Epithelial cell of prostate (primary cell): Measurements from ENCODE around the gene AP3D1.

Experiments
- DNase-seq: peaks from one replicate; pipeline ENCODE4 v3.0.0-alpha.2; 2011; ENCODE audit warnings: low read depth, low spot score
- H3K27ac ChIP-seq: fragments of 450-650 bp; 2 replicates; pipeline ENCODE4 v1.5.1; 2017; ENCODE audit warnings: mild to moderate bottlenecking

AP3D1 gene

GRCh38 chr19:2160379-2160778 is 9.0 kb upstream of the AP3D1 start:
- DNase-seq = no peak
- no peak overlapping the region for H3K27ac ChIP-seq

DNA sequence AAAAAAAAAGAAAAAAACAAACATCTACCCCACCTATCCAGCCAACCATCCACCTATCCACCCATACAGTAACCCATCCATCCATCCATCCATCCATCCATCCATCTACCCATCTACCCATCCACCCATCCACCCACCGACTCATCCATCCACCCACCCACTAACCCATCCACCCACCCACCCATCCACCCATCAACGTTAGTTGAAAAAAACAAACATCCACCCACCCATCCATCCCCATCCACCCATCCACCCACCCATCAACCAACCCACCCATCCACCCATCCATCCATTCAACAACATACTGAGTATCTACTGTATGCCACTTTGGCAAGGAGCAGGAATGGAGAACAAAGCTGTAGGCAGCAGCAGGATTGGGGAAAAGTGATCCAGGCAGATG is 6.1 kb upstream of the AP3D1 start:
- no peak for DNase-seq
- H3K27ac ChIP-seq = no peak overlapping the region

DNA sequence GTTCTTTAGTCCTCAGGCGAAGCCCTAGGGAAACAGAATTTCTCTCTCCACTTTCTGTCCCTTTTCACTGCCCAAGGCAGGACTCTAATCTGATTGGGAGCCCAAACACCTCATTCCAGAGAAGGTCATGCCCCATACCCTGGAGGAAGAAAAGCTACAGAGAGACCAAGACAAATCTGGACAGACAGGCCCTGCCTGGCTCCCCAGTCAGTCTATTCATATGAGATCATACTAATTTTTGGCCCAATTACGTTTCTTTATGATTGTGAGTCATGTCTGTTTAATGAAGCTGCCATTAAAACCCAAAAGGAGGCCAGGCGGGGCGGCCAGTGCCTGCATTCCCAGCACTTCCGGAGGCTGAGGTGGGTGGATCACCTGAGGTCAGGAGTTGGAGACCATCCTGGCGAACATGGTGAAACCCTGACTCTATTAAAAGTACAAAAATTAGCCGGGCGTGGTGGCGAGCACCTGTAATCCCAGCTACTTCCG is 3.3 kb upstream of the AP3D1 start:
- H3K27ac ChIP-seq = peak overlapping the region; percentile 84
- DNase-seq = peak; percentile 54

DNA sequence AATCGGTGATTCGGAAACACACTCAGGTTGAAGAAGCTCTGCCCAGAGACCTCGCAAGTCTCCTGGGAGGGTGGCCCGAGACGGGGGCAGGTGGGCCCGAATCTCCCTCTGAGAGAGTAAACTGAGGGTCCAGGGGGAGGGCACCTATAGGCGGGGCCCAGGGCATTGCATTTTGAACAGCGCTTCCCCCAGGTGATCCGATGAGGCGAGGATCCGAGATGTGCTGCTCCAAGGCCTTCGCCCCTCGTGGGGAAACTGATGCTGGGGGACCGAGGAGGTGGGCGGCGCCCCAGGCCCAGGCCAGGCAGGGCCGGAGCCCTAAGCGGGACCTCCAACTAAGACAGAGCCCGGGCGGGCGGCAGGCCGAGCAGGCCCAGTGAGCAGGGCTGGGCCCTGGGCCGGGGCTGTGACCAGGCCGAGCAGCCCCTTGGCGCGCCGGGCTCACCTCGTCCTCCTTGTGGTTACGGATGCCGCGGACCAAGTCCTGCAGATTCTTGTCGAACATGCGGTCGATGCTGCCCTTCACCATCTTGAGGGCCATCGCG is 500 bp downstream of the AP3D1 start:
- DNase-seq = no peak

GRCh38 chr19:2149980-2150793 is 1.2 kb downstream of the AP3D1 start:
- no peak for DNase-seq
- peak overlapping the region; percentile 89 for H3K27ac ChIP-seq

More for the DNA sequence above, 500 bp downstream of the AP3D1 start:
- peak overlapping the region; percentile 89 for H3K27ac ChIP-seq

- H3K27ac ChIP-seq = peak overlapping the region; percentile 89
- no peak for DNase-seq
These were observed 2.8 kb downstream of the AP3D1 start for GRCh38 chr19:2148482-2149135.

GRCh38 chr19:2145831-2146241 is 5.5 kb downstream of the AP3D1 start:
- H3K27ac ChIP-seq = no peak overlapping the region
- no peak for DNase-seq

DNA sequence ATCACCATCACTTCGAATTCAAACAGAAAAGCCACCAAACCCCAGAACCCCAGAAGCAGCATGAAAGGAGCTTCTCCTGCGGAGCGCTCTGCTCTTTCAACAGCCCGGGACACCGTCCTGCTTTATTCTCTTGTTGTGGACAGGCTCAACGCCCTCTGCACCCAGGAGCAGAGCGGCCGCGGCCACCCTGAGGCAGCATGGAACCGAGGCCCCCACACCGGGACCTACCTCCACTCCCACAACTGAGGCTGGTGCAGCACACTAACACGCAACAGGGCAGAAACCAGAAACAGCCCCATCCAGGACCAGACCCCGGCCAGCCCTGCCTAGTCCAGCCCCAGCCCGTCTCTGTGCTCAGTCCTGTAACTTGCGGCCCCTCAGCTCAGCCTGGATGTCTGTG is 7.2 kb downstream of the AP3D1 start:
- no peak overlapping the region for H3K27ac ChIP-seq
- DNase-seq = no peak

- H3K27ac ChIP-seq = no peak overlapping the region
- no peak for DNase-seq
These were observed 9.1 kb downstream of the AP3D1 start for GRCh38 chr19:2142173-2142829.

GRCh38 chr19:2140138-2140569 is 11.2 kb downstream of the AP3D1 start:
- no peak overlapping the region for H3K27ac ChIP-seq
- no peak for DNase-seq

GRCh38 chr19:2139385-2140137 is 11.8 kb downstream of the AP3D1 start:
- no peak for DNase-seq
- no peak overlapping the region for H3K27ac ChIP-seq

DNA sequence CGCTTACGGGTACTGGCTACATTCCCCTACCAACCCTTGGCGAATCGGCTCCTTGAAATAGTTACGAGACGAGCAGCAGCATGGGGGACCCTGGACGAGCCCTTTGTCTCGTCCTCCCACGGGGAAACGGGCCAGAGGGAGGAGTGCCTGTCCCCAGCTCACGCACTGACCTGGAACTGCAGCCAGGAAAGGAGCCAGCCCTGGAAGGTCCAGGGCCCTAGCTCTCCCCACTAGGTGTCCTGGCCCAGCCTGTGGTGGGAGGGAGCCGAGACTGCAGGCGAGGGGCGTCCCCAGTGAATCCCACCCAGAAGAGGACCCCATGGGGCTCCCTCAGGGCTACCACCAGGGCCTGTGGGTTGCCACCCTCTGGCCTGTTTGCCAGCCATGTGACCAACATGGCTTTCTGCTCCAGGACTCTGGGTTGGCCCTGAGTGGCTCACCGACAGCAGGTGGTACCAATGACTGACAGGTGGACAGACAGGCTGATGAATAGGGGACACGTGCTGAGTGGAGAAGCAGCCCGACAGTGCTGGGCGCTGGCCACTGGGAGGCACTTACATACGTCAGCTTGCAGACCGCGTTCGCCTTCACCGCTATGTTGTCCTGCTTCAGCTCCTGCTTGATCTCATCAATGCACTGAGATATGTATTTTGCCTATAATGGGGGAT is 13.2 kb downstream of the AP3D1 start:
- no peak overlapping the region for H3K27ac ChIP-seq

DNA sequence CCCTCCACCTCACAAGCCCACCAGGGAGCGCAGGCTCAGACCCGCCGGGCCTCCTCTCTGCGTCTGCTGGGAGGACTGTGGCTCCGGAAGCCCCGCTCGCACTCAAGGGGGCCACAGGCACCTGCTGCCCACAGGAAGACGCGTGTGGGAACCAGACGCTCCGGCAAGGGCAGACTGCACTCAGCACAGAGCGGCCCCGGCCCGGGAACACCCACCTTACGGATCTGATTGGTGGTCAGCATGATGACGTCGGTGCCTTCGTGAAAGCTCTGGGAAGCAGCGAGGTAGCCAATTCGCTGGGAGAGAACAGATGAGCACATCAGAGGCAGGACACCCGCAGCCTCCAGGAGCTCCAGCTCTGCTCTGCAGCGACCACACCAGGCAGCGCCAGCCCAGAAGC is 14.6 kb downstream of the AP3D1 start:
- no peak overlapping the region for H3K27ac ChIP-seq
- no peak for DNase-seq

More for the DNA sequence above, 13.2 kb downstream of the AP3D1 start:
- no peak for DNase-seq

GRCh38 chr19:2135474-2136402 is 15.6 kb downstream of the AP3D1 start:
- no peak for DNase-seq
- no peak overlapping the region for H3K27ac ChIP-seq

- no peak overlapping the region for H3K27ac ChIP-seq
- DNase-seq = no peak
These were observed 18.5 kb downstream of the AP3D1 start for GRCh38 chr19:2132731-2133490.

GRCh38 chr19:2132191-2132590 is 19.2 kb downstream of the AP3D1 start:
- no peak for DNase-seq
- H3K27ac ChIP-seq = no peak overlapping the region
